ENCODE results near the gene TPM2.

Gene TPM2

DNA sequence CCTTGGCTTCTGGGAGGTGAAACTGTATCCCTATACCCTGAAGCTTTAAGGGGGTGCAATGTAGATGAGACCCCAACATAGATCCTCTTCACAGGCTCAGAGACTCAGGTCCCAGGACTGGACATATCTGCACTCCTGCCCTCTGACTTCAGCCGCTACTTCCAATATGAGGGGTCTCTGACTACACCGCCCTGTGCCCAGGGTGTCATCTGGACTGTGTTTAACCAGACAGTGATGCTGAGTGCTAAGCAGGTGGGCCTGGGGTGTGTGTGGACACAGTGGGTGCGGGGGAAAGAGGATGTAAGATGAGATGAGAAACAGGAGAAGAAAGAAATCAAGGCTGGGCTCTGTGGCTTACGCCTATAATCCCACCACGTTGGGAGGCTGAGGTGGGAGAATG is 10.6 kb downstream of the TPM2 start:
- no peak for DNase-seq (ENCODE audit: low spot score)

- no peak for DNase-seq (ENCODE audit: low spot score)
These were observed 13.9 kb downstream of the TPM2 start for GRCh38 chr9:35675732-35676392.

DNA sequence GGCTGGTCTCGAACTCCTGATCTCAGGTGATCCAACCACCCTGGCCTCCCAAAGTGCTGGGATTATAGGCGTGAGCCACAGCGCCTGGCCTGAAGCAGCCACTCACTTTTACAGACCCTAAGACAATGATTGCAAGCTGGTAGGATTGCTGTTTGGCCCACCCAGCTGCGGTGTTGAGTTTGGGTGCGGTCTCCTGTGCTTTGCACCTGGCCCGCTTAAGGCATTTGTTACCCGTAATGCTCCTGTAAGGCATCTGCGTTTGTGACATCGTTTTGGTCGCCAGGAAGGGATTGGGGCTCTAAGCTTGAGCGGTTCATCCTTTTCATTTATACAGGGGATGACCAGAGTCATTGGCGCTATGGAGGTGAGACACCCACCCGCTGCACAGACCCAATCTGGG is 14.5 kb downstream of the TPM2 start:
- no peak for DNase-seq (ENCODE audit: low spot score)

DNA sequence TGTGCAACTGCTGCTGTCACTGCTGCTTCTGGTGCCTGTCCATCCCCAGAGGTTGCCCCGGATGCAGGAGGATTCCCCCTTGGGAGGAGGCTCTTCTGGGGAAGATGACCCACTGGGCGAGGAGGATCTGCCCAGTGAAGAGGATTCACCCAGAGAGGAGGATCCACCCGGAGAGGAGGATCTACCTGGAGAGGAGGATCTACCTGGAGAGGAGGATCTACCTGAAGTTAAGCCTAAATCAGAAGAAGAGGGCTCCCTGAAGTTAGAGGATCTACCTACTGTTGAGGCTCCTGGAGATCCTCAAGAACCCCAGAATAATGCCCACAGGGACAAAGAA is 15.7 kb downstream of the TPM2 start:
- DNase-seq (ENCODE audit: low spot score) = no peak

DNA sequence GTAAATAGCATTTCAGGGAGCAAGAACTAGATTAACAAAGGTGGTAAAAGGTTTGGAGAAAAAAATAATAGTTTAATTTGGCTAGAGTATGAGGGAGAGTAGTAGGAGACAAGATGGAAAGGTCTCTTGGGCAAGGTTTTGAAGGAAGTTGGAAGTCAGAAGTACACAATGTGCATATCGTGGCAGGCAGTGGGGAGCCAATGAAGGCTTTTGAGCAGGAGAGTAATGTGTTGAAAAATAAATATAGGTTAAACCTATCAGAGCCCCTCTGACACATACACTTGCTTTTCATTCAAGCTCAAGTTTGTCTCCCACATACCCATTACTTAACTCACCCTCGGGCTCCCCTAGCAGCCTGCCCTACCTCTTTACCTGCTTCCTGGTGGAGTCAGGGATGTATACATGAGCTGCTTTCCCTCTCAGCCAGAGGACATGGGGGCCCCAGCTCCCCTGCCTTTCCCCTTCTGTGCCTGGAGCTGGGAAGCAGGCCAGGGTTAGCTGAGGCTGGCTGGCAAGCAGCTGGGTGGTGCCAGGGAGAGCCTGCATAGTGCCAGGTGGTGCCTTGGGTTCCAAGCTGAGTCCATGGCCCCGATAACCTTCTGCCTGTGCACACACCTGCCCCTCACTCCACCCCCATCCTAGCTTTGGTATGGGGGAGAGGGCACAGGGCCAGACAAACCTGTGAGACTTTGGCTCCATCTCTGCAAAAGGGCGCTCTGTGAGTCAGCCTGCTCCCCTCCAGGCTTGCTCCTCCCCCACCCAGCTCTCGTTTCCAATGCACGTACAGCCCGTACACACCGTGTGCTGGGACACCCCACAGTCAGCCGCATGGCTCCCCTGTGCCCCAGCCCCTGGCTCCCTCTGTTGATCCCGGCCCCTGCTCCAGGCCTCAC is 16.3 kb downstream of the TPM2 start, which contains the start of gene CA9:
CA9 (plus strand) TSS at position 797 of the 893 bp plus-strand sequence; CDS start at position 829, 32 bp downstream.
- no peak for DNase-seq (ENCODE audit: low spot score)

GRCh38 chr9:35669331-35670145 is 20.2 kb downstream of the TPM2 start:
- DNase-seq (ENCODE audit: low spot score) = peak; percentile 73

DNA sequence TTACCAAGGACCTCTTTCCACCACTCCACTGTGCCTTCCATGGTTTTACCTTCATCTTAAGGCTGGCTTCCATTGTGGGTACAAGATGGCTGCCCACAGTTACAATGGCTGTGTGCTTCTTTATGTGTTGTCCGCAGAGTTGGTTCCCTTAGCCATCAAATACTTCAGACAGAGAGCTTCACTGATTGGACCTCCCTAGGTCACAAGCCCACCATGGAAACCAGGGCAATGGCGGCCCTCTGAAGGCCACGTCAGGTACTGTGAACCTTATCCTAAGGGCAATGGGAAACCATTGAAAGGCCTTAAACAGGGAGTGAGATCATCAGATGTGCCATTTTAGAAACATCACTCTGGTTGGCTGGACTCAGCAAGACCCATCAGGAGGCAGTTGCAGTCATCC is 21.8 kb downstream of the TPM2 start:
- no peak for DNase-seq (ENCODE audit: low spot score)

- DNase-seq (ENCODE audit: low spot score) = no peak
These were observed 23.2 kb downstream of the TPM2 start for GRCh38 chr9:35666549-35666948.

DNA sequence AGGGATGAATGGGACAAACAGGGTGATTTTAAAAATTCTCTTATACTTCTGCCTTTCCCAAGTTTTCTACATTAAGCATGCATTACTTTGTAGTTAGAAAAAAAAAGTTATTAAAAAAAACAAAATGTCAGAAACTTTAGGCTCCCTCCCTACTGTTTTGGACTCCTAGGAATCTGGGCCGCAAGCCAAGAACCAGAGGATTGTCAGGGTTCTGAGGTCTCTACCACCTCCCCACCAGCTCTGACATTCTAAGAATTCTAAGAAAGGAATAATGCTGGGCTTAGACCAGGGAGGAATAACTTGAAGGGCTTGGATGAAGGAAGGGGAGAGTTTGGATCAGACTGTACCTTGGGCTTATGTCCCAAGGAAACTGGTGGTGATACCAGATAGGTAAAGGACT is 23.7 kb downstream of the TPM2 start:
- DNase-seq (ENCODE audit: low spot score) = no peak

- no peak for DNase-seq (ENCODE audit: low spot score)
These were observed 24.3 kb downstream of the TPM2 start for GRCh38 chr9:35665471-35665818.

- DNase-seq (ENCODE audit: low spot score) = peak; percentile 91
These were observed 24.9 kb downstream of the TPM2 start, which contains the start of gene ARHGEF39 for GRCh38 chr9:35664531-35665470. Gene ARHGEF39 (minus strand): TSS chr9:35665195. CDS start chr9:35665169, 26 bp downstream.

DNA sequence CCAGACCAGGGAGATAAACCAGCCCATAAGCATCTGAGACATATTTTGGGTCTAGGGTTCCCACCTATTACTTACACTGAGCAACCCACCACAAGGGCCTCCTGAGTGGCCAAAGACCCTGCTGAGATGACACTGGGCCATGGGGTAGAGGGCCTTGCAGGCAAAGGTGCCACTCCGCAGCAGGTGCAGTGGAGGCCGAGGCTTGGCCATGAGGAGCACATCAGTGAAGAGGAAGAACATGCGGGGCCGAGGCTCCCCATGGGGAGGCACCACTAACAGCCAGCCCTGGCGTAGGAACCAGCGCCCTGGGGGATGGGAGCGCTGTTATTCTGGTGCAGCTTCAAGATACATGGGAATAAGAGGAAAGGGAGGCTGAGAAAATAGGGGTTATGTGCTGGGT is 27.3 kb downstream of the TPM2 start:
- DNase-seq (ENCODE audit: low spot score) = no peak

DNA sequence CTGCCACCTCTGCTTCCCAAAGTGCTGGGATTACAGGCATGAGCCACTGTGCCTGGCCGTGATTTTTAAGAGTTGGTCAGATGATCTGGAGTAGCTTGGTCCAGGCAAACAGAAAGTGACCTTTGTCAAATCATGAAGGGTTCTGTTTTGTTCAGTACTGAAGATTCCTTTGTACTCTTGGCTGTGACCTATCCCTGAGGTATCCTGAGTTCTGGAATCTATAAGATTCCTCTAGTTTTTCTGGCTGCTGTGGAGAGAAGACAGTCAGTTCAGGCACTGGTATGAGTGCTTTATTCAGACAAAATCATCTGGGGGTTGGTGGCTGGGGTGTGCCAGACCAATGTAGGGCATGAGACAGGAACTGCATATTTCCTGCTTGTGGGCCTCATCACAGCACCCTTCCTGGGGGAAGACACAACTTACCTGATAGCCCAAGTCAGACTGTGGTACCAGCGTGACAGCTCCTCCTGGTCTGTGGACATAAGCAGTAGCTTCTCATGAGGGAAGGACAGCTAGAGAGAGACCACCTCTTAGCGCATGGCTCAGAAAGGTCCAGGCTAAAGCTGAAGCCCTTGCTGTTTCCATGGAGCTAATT is 27.9 kb downstream of the TPM2 start:
- DNase-seq (ENCODE audit: low spot score) = no peak

DNA sequence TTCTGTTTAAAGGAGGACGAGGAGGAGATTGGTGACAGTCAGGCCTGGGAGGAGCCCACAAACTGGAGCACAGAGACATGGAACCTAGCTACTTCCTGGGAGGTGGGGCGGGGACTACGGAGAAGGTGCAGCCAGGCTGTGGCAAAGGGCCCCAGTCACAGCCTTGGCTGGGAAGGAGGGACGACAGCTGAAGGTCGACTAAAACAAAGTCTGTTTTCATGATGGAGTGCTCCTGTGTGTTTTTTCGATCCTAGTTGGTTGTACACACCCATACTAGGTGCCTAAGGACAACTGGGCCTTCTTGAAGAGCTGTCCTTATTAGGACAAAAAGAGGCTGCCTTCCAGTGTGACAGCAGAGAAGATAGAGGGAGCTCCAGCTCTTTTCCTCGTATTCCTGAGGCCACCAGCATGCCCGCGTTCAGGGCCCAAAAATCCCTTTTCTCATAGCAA is 28.7 kb downstream of the TPM2 start:
- DNase-seq (ENCODE audit: low spot score) = peak; percentile 66

GRCh38 chr9:35659340-35659739 is 30.4 kb downstream of the TPM2 start:
- DNase-seq (ENCODE audit: low spot score) = peak; percentile 64

DNA sequence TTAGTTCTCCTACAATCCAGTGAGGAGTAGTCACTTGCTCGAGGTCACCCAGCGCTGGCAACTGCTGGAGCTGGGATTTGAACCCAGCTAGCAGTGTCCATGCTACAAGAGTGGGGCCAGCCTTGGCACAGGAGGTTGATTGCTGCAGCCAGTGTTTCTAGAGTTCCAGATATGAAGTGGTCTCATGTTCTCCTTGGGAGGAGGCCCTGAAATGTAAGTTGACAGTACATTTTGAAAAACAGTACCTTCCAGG is 30.8 kb downstream of the TPM2 start:
- DNase-seq (ENCODE audit: low spot score) = peak; percentile 85

GRCh38 chr9:35658137-35658967 is 31.4 kb downstream of the TPM2 start, which contains the start of gene CCDC107:
Gene CCDC107 (plus strand): TSS chr9:35658292. CDS start chr9:35658380, 88 bp downstream.
- peak; percentile 78 for DNase-seq (ENCODE audit: low spot score)

DNA sequence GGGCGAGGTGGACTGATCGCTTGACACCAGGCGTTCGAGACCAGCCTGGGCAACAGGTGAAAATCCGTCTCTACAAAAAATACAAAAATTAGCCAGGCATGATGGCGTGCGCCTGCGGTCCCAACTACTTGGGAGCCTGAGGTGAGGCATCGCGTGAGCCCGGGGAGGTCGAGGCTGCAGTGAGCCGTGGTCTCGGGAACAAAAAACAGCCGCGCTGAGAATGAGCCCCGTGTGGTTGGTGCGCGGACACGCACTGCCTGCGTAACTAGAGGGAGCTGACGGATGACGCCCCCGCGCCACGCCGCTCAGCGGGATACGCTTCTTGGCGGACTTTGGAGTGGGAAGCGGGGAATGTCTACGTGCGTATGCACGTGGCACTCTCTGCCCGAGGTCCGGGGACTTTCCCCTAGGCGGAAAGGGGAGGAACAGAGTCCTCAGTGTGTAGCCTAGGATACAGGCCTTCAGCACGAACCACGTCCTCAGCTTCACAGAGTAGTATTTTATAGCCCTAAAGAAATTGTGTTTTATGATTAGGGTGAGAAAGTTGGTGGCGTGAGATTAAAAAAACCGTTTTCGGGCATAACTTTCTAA is 32.1 kb downstream of the TPM2 start, which contains the start of gene RMRP:
RMRP (minus strand) TSS at position 474 of the 591 bp plus-strand sequence.
- DNase-seq (ENCODE audit: low spot score) = peak; percentile 99

GRCh38 chr9:35656831-35657545 is 32.7 kb downstream of the TPM2 start:
- DNase-seq (ENCODE audit: low spot score) = no peak

Data from RKO (cell line).